NCI-H2227 treated with DMSO at 0.1 percent for 48 hours (cell line): ENCODE results near the gene ZBTB5.
A peak's percentile ranks its signal among the peaks of the same experiment; 100 is the strongest.

Source experiments
- DNase-seq: peaks from one replicate; lab custom pipeline; 2025; lab: John Stamatoyannopoulos, UW

Gene ZBTB5

DNA sequence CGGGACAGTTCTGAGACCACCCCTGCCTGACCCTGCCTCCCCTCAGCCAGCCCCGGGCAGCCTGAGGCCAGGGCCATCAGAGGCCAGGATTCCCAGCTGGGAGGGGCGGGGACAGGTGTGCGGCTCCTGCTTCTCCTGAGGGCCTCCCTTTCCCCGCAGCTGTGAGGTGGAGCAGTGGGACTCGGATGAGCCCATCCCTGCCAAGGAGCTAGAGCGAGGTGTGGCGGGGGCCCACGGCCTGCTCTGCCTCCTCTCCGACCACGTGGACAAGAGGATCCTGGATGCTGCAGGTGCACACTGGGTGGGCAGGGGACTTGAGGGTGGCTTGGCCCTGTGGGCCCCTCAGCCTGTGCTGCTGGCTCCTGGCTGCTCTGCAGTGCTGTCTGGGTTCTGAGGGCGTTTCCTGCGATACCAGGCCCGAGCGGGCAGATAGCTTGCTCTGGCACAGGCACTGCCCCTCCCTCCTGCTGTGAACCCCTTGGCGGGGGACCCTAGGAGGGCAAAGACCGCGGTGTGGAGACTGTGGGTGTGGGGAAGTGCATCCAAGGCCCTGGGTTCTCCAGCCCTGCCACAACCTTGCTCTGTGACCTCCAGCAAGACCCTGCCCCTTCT lies 40.5 kb downstream of the ZBTB5 start:
- no peak for DNase-seq

DNA sequence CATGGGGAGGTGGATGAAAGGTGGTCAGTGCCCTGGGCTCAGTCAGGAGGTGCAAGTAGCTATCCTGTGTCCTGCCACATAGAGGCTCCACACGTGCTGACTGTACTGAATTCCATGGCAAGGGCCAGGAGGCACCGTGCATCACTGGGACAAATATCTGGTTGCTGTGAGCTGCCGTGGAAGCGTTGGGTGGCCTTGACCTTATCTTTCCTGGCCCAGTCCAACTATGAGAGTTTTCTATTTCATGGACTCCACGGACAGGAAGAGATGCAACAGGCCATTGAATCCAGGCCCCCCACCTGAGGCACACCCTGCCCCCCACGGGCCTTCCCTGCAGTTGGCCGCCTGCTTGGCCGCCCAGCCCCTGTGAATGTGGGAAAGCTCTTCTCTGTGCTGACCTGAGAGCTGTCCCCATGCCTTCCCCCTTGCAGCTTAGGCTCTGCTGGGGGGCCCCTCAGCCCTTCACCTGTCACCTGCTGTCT lies 41.0 kb downstream of the ZBTB5 start:
- DNase-seq, result no peak

GRCh38 chr9:37423508-37423907 lies 41.7 kb downstream of the ZBTB5 start:
- DNase-seq, result no peak

- DNase-seq, result peak; percentile 38
Observed at GRCh38 chr9:37422289-37423104, 42.8 kb downstream of the ZBTB5 start, which contains the start of gene GRHPR. Gene GRHPR (plus strand): TSS chr9:37422696. CDS start chr9:37422751, 55 bp downstream.

DNA sequence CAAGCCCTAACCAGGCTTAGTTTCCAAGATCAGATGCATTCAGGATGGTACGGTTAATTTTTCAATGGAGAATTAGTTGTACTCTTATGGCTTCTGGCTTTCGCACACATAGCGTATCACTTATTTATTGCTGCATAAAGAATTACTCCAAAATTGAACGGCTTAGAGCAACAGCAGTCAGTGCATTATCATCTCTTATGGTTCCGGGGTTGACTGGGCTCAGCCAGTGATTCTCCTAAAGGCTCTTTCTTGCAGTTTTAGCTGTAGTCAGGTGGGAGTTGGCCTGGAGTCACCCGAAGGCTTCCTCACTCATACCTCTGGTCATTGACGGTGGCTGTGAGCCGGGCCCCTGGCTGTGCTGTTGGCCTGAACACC lies 43.3 kb downstream of the ZBTB5 start:
- no peak for DNase-seq

DNA sequence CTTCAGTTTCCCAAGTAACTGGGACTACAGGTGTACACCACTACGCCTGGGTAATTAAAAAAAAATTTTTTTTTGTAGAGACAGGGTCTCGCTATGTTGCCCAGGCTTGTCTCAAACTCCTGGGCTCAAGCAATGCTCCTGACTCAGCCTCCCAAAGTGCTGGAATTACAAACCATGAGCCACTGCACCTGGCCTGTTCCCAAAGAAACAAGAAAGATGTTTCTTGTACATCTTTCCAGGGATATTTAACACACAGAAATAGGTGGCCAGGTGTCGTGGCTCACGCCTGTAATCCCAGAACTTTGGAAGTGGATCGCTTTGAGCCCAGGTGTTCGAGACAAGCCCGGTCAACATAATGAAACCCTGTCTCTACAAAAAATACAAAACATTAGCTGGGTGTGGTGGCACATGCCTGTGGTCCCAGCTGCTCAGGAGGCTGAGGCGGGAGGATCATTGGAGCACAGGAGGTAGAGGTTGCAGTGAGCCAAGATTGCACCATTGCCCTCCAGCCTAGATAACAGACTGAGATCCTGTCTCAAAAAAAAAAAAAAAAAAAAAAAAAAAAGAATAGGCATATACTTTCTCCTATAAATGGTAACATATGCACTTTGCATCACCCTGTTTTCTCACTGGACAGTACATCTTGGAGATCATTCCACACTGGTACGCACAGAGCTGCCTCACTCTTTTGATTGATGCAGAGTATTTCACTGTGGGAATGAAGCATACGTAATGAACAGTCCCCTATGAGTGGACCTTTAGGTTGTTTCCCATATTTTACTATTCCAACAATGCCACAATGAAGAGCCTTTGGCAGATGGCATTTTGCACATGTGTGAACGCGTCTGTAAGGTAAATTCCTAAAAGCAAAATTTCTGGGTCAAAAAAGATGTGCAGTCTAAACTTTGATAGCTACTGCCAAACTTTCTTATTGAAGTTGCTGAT lies 44.7 kb downstream of the ZBTB5 start:
- no peak for DNase-seq

GRCh38 chr9:37419204-37419603 lies 46.0 kb downstream of the ZBTB5 start:
- DNase-seq, result no peak

- DNase-seq, result no peak
Observed at GRCh38 chr9:37417857-37418618, 47.2 kb downstream of the ZBTB5 start.

GRCh38 chr9:37417252-37417803 lies 47.9 kb downstream of the ZBTB5 start:
- DNase-seq, result no peak

GRCh38 chr9:37415011-37415719 lies 50.1 kb downstream of the ZBTB5 start:
- DNase-seq, result peak; percentile 33

DNA sequence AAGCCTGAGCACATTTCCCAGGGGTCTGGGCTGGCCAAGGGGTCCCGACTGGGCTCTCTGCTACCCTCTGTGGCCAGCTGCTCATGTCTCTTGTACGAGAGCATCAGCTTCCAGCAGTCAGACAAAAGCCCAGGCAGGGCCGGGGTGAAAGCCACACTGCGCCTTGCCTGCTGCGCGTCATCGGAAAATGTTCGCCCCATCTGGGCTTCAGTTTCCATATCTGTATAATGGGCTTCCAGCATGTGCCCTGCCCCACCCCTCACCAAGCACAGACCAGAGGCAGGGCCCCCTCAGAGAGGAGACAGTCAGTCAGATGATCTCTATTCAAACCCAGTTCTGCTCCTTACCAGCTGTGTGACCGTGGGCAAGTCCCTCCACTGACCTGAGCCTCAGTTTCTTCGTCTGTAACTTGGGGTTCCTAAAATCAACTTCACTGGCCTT lies 50.7 kb downstream of the ZBTB5 start:
- DNase-seq, result no peak

DNA sequence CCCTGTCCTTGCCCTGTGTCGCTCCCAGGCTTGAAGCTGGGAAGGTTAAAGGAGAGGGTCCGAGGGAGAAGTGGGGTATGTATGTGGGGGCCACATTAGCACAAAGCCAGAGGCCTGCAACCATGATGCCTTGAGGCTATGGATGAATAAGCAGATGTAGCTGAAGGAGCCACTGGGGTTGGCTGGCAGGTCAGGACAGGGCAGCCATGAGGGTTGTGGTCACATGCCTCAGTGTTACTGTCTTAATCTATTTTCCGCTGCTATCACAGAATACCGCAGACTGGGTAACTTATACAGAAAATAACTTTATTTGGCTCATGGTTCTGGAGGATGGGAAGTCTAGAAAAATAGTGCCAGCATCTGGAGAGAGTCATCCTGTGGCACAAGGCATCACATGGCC lies 51.9 kb downstream of the ZBTB5 start:
- no peak for DNase-seq

GRCh38 chr9:37412431-37413151 lies 52.7 kb downstream of the ZBTB5 start:
- DNase-seq, result no peak

- DNase-seq, result no peak
Observed at GRCh38 chr9:37410969-37411785, 54.1 kb downstream of the ZBTB5 start.

DNA sequence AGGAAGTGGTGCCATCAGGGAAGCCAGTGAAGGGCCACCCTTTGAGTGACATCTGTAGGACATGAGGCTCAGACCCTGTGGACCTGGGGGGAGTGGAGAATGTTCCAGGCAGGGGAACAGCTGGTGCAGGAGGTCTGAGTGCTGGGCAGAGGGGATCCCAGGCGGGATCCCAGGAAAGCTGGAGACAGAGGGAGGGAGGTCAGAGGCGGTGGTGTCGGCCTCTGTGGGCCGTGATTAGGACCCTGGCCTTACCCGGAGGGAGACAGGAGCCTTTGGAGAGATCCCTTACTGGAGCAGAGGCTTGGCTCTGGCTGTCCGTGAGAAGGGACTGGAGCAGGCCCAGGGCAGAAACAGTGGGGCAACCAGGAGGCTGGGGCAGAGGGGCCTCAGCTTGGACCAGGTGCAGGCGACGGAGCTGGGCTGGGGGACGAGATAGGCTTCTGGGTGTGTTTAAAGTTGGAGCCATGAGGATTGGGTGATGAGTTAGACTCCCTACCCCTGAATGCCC lies 54.8 kb downstream of the ZBTB5 start:
- DNase-seq, result no peak

DNA sequence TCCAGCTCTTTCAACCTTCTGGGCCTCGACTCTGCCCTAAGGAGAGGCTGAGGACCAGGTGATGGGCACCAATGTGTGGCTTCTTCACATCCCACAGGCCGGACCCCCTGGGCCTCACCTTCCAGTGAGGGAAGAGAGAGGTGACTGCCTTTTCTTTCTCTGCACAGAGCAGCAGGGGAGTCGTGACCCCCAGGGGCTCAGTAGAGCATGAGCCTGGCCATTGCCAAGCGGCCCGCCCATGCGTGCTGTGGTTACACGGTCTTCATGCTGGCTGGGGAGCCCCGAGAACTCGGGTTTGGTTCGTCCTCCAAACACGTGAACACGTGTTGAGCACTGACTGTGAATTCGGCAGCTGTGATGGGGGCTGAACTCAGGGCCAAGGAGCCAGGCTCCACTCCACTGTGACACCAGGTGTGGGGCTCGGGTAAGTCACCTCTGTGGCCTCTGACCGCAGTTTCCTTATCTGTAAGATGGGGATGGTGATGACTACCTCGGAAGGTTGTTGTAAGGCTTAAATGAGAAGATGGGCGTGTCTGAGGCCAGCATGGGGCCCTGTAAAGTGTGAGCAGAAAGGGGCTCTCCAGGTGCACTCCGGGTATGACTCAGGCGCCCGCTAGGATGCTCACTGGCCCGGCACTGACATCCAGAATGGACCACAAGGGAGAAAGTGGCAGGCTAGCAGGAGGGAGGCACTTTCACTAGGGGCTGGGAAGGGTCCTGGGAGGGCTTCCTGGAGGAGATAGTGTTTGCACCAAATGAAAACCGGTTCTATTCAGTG lies 56.1 kb downstream of the ZBTB5 start:
- no peak for DNase-seq

- DNase-seq, result no peak
Observed at GRCh38 chr9:37407468-37407867, 57.8 kb downstream of the ZBTB5 start.
